Osteocyte (in vitro differentiated cells): ENCODE measurements around the gene TENM4. TPM values are rescaled to one million over a fixed set of nuclear protein-coding genes. Genes with fewer than 3 reads are reported as not detected.
A peak's percentile ranks its signal among the peaks of the same experiment; 100 is the strongest.

Source experiments
- DNase-seq: peaks from one replicate; pipeline ENCODE4 v3.0.0; 2021; ENCODE audit warnings: mixed read lengths; ENCODE audit not compliant: unreplicated experiment; ENCODE audit errors: extremely low spot score
- H3K27ac Mint-ChIP-seq: one replicate; pipeline ENCODE4 v1.8.0; 2021; ENCODE audit warnings: mild to moderate bottlenecking, mixed read lengths; ENCODE audit not compliant: unreplicated experiment
- H3K27me3 Mint-ChIP-seq: one replicate; pipeline ENCODE4 v1.8.0; 2021; ENCODE audit warnings: mixed read lengths; ENCODE audit not compliant: unreplicated experiment
- H3K36me3 Mint-ChIP-seq: one replicate; pipeline ENCODE4 v1.8.0; 2021; ENCODE audit warnings: mixed read lengths; ENCODE audit not compliant: unreplicated experiment
- H3K4me1 Mint-ChIP-seq: one replicate; pipeline ENCODE4 v1.8.0; 2021; ENCODE audit warnings: mixed read lengths; ENCODE audit not compliant: unreplicated experiment
- H3K4me3 Mint-ChIP-seq: one replicate; pipeline ENCODE4 v1.8.0; 2021; ENCODE audit warnings: mild to moderate bottlenecking, moderate library complexity, mixed read lengths; ENCODE audit not compliant: unreplicated experiment
- H3K9me3 Mint-ChIP-seq: one replicate; pipeline ENCODE4 v1.8.0; 2021; ENCODE audit warnings: mixed read lengths; ENCODE audit not compliant: unreplicated experiment
- total RNA-seq: library from RNA; stranded (reverse); gene quantifications from 2 replicates; pipeline ENCODE4 v1.2.1, GENCODE V29; 2021
- TF ChIP-seq, protein P1 (sequence below): fragments of 200-600 bp; sonication (generic); IDR thresholded peaks from 2 replicates; pipeline ENCODE4 v1.5.0; 2021; ENCODE audit warnings: antibody characterized with exemption, mild to moderate bottlenecking, moderate library complexity

Gene TENM4
- total RNA-seq, 1 donor from 2014 or later = 74.1 TPM

DNA sequence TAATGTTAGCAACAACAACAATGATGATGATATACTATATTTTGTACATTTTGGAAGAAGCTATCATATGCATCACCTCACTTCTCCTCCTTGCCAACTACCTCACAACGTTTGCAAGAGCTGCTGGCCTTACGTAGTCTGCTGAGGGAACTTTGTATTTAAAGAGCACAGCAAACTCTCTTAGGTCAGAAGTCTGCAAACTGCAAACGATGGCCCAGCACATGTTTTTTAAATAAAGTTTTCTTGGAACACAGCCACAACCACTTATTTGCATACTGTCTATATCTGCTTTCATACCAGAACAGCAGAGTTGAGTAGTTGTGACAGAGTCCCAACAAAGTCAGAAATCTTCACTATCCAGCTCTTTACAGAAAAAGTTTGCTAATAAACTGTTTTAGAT lies 261.7 kb downstream of the TENM4 start:
- H3K27ac Mint-ChIP-seq = no peak overlapping the region
- no peak overlapping the region for H3K4me3 Mint-ChIP-seq
- TF ChIP-seq, protein P1, sequence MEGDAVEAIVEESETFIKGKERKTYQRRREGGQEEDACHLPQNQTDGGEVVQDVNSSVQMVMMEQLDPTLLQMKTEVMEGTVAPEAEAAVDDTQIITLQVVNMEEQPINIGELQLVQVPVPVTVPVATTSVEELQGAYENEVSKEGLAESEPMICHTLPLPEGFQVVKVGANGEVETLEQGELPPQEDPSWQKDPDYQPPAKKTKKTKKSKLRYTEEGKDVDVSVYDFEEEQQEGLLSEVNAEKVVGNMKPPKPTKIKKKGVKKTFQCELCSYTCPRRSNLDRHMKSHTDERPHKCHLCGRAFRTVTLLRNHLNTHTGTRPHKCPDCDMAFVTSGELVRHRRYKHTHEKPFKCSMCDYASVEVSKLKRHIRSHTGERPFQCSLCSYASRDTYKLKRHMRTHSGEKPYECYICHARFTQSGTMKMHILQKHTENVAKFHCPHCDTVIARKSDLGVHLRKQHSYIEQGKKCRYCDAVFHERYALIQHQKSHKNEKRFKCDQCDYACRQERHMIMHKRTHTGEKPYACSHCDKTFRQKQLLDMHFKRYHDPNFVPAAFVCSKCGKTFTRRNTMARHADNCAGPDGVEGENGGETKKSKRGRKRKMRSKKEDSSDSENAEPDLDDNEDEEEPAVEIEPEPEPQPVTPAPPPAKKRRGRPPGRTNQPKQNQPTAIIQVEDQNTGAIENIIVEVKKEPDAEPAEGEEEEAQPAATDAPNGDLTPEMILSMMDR = no peak
- peaks cover 23% of the 10 kb centered on the region for H3K27me3 Mint-ChIP-seq
- no peaks in the 10 kb centered on the region for H3K36me3 Mint-ChIP-seq
- H3K9me3 Mint-ChIP-seq = no peaks in the 10 kb centered on the region
- H3K4me1 Mint-ChIP-seq = peaks cover 16% of the 10 kb centered on the region
- DNase-seq = no peak

GRCh38 chr11:79174045-79175008 lies 266.5 kb downstream of the TENM4 start:
- DNase-seq = no peak
- peaks cover 21% of the 10 kb centered on the region for H3K4me1 Mint-ChIP-seq
- H3K4me3 Mint-ChIP-seq = no peak overlapping the region
- peak overlapping the region; percentile 83 for H3K27ac Mint-ChIP-seq
- peaks cover 16% of the 10 kb centered on the region for H3K27me3 Mint-ChIP-seq
- TF ChIP-seq, protein P1 = no peak
- no peaks in the 10 kb centered on the region for H3K9me3 Mint-ChIP-seq
- H3K36me3 Mint-ChIP-seq = no peaks in the 10 kb centered on the region

DNA sequence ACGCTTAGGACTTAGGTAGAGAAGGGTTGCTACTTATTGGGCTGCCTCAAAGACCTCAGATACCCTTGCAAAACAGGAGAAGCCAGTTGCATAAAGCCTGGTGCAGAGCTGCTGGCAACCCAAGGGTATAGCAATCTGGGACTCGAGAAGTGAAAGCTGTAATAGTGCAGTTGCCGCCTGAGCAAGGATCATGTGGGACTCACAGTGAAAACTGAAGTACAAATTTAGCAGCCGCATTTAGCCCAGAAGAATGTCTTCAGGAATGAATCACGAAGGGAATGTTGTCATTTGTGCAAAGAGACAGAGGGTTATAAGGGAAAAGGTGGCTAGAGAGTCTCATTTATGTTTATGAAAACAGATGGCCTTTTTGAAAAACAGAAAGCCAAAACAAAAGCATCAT lies 267.2 kb downstream of the TENM4 start:
- Mint-ChIP-seq H3K27ac (peak overlapping the region; percentile 83), H3K36me3 (no peaks in the 10 kb centered on the region), H3K27me3 (peaks cover 12% of the 10 kb centered on the region), H3K9me3 (no peaks in the 10 kb centered on the region), H3K4me1 (peaks cover 21% of the 10 kb centered on the region), H3K4me3 (no peak overlapping the region)
- TF ChIP-seq, protein P1 = no peak
- DNase-seq = no peak

- TF ChIP-seq, protein P1 = no peak
- no peak for DNase-seq
- no peaks in the 10 kb centered on the region for H3K36me3 Mint-ChIP-seq
- H3K4me3 Mint-ChIP-seq = no peak overlapping the region
- H3K27me3 Mint-ChIP-seq = no peaks in the 10 kb centered on the region
- no peak overlapping the region for H3K27ac Mint-ChIP-seq
- H3K4me1 Mint-ChIP-seq = peaks cover 21% of the 10 kb centered on the region
- no peaks in the 10 kb centered on the region for H3K9me3 Mint-ChIP-seq
These were observed 270.5 kb downstream of the TENM4 start for GRCh38 chr11:79170321-79170720.

- DNase-seq = no peak
- Mint-ChIP-seq H3K9me3 (no peaks in the 10 kb centered on the region), H3K4me3 (no peak overlapping the region), H3K36me3 (no peaks in the 10 kb centered on the region), H3K4me1 (peaks cover 8% of the 10 kb centered on the region), H3K27me3 (no peaks in the 10 kb centered on the region), H3K27ac (no peak overlapping the region)
- TF ChIP-seq, protein P1 = no peak
These were observed 272.2 kb downstream of the TENM4 start for GRCh38 chr11:79168530-79169110.
